ENCODE measurements around the gene TSKS.

DNA sequence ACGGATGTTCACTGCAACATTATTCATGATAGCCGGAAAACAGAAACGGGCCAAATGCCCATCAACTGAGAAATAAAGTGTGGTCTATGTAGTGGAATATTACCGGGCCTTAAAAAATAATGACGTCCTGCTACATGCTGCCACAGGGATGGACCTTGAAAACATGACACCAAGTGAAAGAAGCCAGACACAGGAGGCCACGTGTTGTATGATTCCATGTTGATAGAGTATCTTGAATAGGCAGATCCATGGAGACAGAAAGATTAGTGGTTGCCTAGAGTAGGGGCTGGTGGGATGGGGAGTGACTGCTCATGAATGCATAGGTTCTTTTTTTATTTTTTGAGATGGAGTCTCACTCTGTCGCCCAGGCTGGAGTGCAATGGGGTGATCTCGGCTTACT is 7.4 kb upstream of the TSKS start:
- TF ChIP-seq, protein P1, sequence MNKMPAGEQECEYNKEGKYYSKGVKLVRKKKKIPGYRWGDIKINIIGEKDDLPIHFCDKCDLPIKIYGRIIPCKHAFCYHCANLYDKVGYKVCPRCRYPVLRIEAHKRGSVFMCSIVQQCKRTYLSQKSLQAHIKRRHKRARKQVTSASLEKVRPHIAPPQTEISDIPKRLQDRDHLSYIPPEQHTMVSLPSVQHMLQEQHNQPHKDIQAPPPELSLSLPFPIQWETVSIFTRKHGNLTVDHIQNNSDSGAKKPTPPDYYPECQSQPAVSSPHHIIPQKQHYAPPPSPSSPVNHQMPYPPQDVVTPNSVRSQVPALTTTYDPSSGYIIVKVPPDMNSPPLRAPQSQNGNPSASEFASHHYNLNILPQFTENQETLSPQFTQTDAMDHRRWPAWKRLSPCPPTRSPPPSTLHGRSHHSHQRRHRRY (tag by site-specific recombination; IDR thresholded peaks at IDR 0.05), result no peak
- no peak for TF ChIP-seq ZNF777 (tag by site-specific recombination; IDR thresholded peaks at IDR 0.05; ENCODE audit: borderline replicate concordance)
- TF ChIP-seq, protein P2, sequence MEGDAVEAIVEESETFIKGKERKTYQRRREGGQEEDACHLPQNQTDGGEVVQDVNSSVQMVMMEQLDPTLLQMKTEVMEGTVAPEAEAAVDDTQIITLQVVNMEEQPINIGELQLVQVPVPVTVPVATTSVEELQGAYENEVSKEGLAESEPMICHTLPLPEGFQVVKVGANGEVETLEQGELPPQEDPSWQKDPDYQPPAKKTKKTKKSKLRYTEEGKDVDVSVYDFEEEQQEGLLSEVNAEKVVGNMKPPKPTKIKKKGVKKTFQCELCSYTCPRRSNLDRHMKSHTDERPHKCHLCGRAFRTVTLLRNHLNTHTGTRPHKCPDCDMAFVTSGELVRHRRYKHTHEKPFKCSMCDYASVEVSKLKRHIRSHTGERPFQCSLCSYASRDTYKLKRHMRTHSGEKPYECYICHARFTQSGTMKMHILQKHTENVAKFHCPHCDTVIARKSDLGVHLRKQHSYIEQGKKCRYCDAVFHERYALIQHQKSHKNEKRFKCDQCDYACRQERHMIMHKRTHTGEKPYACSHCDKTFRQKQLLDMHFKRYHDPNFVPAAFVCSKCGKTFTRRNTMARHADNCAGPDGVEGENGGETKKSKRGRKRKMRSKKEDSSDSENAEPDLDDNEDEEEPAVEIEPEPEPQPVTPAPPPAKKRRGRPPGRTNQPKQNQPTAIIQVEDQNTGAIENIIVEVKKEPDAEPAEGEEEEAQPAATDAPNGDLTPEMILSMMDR (tag by site-specific recombination; IDR thresholded peaks at IDR 0.05), result no peak
- no peak for TF ChIP-seq ZNF560 (tag by site-specific recombination; IDR thresholded peaks at IDR 0.05; ENCODE audit: borderline replicate concordance)
